ENCODE results near the gene PHLPP1. TPM values are rescaled to one million over a fixed set of nuclear protein-coding genes. Genes with fewer than 3 reads are reported as not detected.

PHLPP1 gene
- total RNA-seq, 1 experiment from 2014 or later: 14.7 TPM

DNA sequence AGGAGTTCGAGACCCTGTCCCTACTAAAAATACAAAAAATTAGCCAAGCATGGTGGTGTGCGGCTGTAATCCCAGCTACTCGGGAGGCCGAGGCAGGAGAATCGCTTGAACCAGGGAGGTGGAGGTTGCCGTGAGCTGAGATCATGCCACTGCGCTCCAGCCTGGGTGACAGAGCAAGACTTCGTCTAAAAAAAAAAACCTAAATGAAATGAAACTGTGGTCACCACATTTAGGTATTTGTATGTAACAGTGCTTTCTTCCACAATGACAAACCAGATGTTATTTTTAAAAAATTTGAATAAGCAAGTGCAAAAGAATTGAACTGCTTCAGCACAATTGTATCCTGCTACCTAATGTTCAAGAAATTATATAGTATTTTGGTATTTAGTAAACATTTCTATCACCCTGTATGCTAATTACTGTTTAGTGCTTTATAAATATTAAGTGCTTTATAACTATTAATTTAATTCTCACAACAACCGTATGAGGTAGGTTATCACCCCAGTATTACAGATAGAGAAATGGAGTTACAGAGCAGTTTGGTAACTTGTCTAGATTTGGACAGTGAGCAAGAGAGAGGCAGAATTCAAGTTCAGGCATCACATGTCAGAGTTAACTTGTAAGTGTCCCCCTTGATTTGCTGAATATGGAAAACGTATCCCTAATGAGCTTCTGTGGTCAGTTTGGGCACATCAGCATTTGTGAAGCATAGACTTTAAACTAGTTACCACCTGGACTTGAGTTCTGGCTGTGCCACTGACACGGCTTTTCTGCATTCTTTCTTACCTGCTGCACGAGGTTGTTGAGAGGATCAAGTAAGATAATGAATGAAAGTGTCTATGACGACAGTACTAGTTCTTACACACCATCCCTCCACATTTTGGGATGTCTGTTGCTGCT is 14.4 kb downstream of the PHLPP1 start:
- Histone ChIP-seq H2AFZ (ENCODE audit: low read depth, low read length, poor library complexity, severe bottlenecking) (no peak overlapping the region), H3K79me2 (ENCODE audit: insufficient read depth, low read length) (peaks cover 35% of the 10 kb centered on the region), H3K27ac (ENCODE audit: low read depth, low read length) (no peak overlapping the region), H3K4me2 (ENCODE audit: low read length) (no peak overlapping the region), H3K4me1 (ENCODE audit: control insufficient read depth in 1 of 2, insufficient read depth in 2 of 2, low read length in 2 of 2) (no peaks in the 10 kb centered on the region), H3K27me3 (ENCODE audit: insufficient read depth, low read length) (no peaks in the 10 kb centered on the region), H3K9ac (ENCODE audit: low read length) (no peak overlapping the region), H3K4me3 (replicated peaks in 1 of 2; ENCODE audit: low read depth in 1 of 2, low read length in 2 of 2) (no peak overlapping the region), H3K9me2 (ENCODE audit: insufficient read depth) (no peaks in the 10 kb centered on the region), H4K20me1 (ENCODE audit: insufficient read depth) (no peaks in the 10 kb centered on the region), H3K36me3 (ENCODE audit: control insufficient read depth in 1 of 2, insufficient read depth in 2 of 2, low read length in 2 of 2) (no peaks in the 10 kb centered on the region), H3K9me3 (ENCODE audit: control insufficient read depth in 1 of 2, insufficient read depth in 1 of 2, low read depth in 1 of 2, low read length in 2 of 2) (peaks cover 0 to 5% of the 10 kb centered on the region in 2 experiments; a peak in 2 of 4 replicates)
- DNase-seq (ENCODE audit: low read depth, low spot score): no peak
- ChIA-PET POLR2A (no interaction called here), RAD21 (ENCODE audit: low non-redundant PET in 1 of 2, low total read pairs in 2 of 2, uncharacterized antibody in 2 of 2, unreplicated experiment in 2 of 2) (no interaction called here), CTCF (no interaction called here)
- intact Hi-C loops (cut with micrococcal nuclease): no loop called here
- no peak for ATAC-seq
- TF ChIP-seq FOSL1 (IDR thresholded peaks at IDR 0.05; ENCODE audit: low read depth): no peak
- no TSS peak for BruUV-seq (replicated peaks)

DNA sequence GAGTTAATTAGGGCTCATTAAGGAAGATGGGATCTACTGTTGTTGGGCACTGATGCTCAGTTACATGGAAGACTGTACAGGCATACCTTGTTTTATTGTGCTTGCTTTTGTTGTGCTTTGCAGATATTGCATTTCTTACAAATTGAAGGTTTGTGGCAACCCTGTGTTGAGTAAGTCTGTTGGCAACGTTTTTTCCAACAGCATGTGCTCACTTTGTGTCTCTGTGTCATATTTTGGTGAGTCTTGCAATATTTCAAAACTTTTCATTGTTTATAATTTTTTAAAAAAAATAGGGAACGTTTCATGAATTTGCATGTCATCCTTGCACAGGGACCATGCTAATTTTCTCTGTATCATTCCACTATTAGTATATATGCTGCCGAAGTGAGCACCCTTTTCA is 15.6 kb downstream of the PHLPP1 start:
- peaks cover 0 to 5% of the 10 kb centered on the region in 2 experiments; a peak in 2 of 4 replicates for H3K9me3 ChIP-seq (ENCODE audit: control insufficient read depth in 1 of 2, insufficient read depth in 1 of 2, low read depth in 1 of 2, low read length in 2 of 2)
- H3K4me2 ChIP-seq (ENCODE audit: low read length): no peak overlapping the region
- no peaks in the 10 kb centered on the region for H4K20me1 ChIP-seq (ENCODE audit: insufficient read depth)
- H3K27ac ChIP-seq (ENCODE audit: low read depth, low read length): no peak overlapping the region
- H3K9me2 ChIP-seq (ENCODE audit: insufficient read depth): no peaks in the 10 kb centered on the region
- H3K36me3 ChIP-seq (ENCODE audit: control insufficient read depth in 1 of 2, insufficient read depth in 2 of 2, low read length in 2 of 2): no peaks in the 10 kb centered on the region
- no peak overlapping the region for H2AFZ ChIP-seq (ENCODE audit: low read depth, low read length, poor library complexity, severe bottlenecking)
- ChIA-PET CTCF (no interaction called here), POLR2A (no interaction called here), RAD21 (ENCODE audit: low non-redundant PET in 1 of 2, low total read pairs in 2 of 2, uncharacterized antibody in 2 of 2, unreplicated experiment in 2 of 2) (no interaction called here)
- no peak for TF ChIP-seq EZH2 (IDR thresholded peaks at IDR 0.05)
- no peak for TF ChIP-seq SRF (IDR thresholded peaks at IDR 0.05; ENCODE audit: low read depth)
- TF ChIP-seq, protein P1, sequence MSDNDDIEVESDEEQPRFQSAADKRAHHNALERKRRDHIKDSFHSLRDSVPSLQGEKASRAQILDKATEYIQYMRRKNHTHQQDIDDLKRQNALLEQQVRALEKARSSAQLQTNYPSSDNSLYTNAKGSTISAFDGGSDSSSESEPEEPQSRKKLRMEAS (IDR thresholded peaks at IDR 0.05): no peak
- no peak for TF ChIP-seq CTCF (IDR thresholded peaks at IDR 0.05 in 2 of 3, conservative IDR thresholded peaks at IDR 0.05 in 1 of 3; ENCODE audit: borderline replicate concordance in 1 of 3, insufficient read depth in 1 of 3, low read depth in 2 of 3, low read length in 2 of 3)
- no peak for TF ChIP-seq YY1 (IDR thresholded peaks at IDR 0.05; ENCODE audit: extremely low read depth, insufficient replicate concordance, low read depth, low read length)
- TF ChIP-seq CEBPB (IDR thresholded peaks at IDR 0.05; ENCODE audit: low read depth): no peak
- TF ChIP-seq SP1 (IDR thresholded peaks at IDR 0.05; ENCODE audit: low read depth): no peak
- TF ChIP-seq, protein P2, sequence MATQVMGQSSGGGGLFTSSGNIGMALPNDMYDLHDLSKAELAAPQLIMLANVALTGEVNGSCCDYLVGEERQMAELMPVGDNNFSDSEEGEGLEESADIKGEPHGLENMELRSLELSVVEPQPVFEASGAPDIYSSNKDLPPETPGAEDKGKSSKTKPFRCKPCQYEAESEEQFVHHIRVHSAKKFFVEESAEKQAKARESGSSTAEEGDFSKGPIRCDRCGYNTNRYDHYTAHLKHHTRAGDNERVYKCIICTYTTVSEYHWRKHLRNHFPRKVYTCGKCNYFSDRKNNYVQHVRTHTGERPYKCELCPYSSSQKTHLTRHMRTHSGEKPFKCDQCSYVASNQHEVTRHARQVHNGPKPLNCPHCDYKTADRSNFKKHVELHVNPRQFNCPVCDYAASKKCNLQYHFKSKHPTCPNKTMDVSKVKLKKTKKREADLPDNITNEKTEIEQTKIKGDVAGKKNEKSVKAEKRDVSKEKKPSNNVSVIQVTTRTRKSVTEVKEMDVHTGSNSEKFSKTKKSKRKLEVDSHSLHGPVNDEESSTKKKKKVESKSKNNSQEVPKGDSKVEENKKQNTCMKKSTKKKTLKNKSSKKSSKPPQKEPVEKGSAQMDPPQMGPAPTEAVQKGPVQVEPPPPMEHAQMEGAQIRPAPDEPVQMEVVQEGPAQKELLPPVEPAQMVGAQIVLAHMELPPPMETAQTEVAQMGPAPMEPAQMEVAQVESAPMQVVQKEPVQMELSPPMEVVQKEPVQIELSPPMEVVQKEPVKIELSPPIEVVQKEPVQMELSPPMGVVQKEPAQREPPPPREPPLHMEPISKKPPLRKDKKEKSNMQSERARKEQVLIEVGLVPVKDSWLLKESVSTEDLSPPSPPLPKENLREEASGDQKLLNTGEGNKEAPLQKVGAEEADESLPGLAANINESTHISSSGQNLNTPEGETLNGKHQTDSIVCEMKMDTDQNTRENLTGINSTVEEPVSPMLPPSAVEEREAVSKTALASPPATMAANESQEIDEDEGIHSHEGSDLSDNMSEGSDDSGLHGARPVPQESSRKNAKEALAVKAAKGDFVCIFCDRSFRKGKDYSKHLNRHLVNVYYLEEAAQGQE (IDR thresholded peaks at IDR 0.05; ENCODE audit: low read depth): no peak
- TF ChIP-seq ZNF274 (IDR thresholded peaks at IDR 0.05; ENCODE audit: low read depth, low read length): no peak
- no peak for TF ChIP-seq ZFX (IDR thresholded peaks at IDR 0.05)
- TF ChIP-seq EGR1 (IDR thresholded peaks at IDR 0.05; ENCODE audit: low read depth): no peak
- DNase-seq (ENCODE audit: low read depth, low spot score): no peak
- intact Hi-C loops (cut with micrococcal nuclease): no loop called here
- H3K4me1 ChIP-seq (ENCODE audit: control insufficient read depth in 1 of 2, insufficient read depth in 2 of 2, low read length in 2 of 2): no peaks in the 10 kb centered on the region
- ATAC-seq: no peak
- H3K9ac ChIP-seq (ENCODE audit: low read length): no peak overlapping the region
- no peak overlapping the region for H3K4me3 ChIP-seq (replicated peaks in 1 of 2; ENCODE audit: low read depth in 1 of 2, low read length in 2 of 2)
- peaks cover 31% of the 10 kb centered on the region for H3K79me2 ChIP-seq (ENCODE audit: insufficient read depth, low read length)
- BruUV-seq (replicated peaks): no TSS peak
- no peaks in the 10 kb centered on the region for H3K27me3 ChIP-seq (ENCODE audit: insufficient read depth, low read length)

Data from HCT116 (cell line).